Tibial nerve (tissue), 4 donors: ENCODE measurements around the gene FAM120C. TPM values are rescaled to one million over a fixed set of nuclear protein-coding genes. Genes with fewer than 3 reads are reported as not detected.

ENCODE experiments used
- DNase-seq, 2 donors: peaks; one replicate each; pipeline ENCODE4 v3.0.0-alpha.2; 2019; ENCODE audit warnings: low spot score in 2 of 2
- H3K27ac ChIP-seq, 4 donors: fragments of 200-600 bp; sonication (generic) in 3 of 4; one replicate each; pipeline ENCODE4 v1.5.1; 2017 to 2019; ENCODE audit warnings: mild to moderate bottlenecking in 1 of 4
- H3K27me3 ChIP-seq, 2 donors: fragments of 200-600 bp; sonication (generic) in 1 of 2; one replicate each; pipeline versions ENCODE4 v1.5.1 to v1.6.0; 2017 to 2019
- H3K36me3 ChIP-seq, 3 donors: fragments of 200-600 bp; sonication (generic); one replicate each; pipeline ENCODE4 v1.5.1; 2018 to 2019
- H3K4me1 ChIP-seq, 4 donors: fragments of 200-600 bp; sonication (generic) in 3 of 4; one replicate each; pipeline ENCODE4 v1.5.1; 2017 to 2019
- H3K4me3 ChIP-seq, 4 donors: fragments of 200-600 bp; sonication (generic) in 3 of 4; one replicate each; pipeline ENCODE4 v1.5.1; 2017 to 2019; ENCODE audit warnings: mild to moderate bottlenecking in 1 of 4, moderate library complexity in 1 of 4
- H3K9me3 ChIP-seq, 4 donors: fragments of 200-600 bp; sonication (generic) in 3 of 4; one replicate each; pipeline ENCODE4 v1.5.1; 2017 to 2019
- EP300 ChIP-seq, 2 donors: sonication (generic); formaldehyde crosslinking; IDR thresholded peaks; one replicate each; pipeline ENCODE4 v1.6.1; 2017; ENCODE audit warnings: antibody characterized with exemption in 2 of 2, mild to moderate bottlenecking in 1 of 2
- POLR2A ChIP-seq, 2 donors: fragments of 450-650 bp; IDR thresholded peaks; one replicate each; pipeline ENCODE4 v1.6.1; 2017; ENCODE audit warnings: antibody characterized with exemption in 2 of 2, mild to moderate bottlenecking in 2 of 2, moderate library complexity in 2 of 2
- WGBS, 2 donors: methylation state at CpG; one replicate each; pipeline ENCODE4 v1.1.5; 2018; 5-methylcytosine and 5-hydroxymethylcytosine counted together
- small RNA-seq: library from RNA; depleted of rRNA; stranded (forward); fragments of <200 nt; gene quantifications from one replicate; pipeline ENCODE3, GENCODE V24; 2016
- total RNA-seq, 4 donors: library from RNA; depleted of rRNA; stranded (reverse); fragments of >200 nt; gene quantifications; one replicate each; pipeline ENCODE4 v1.1.0, GENCODE V29; 2016
- TF ChIP-seq, protein P1 (sequence below), 5 experiments: fragments of 200-600 bp in 3 of 5; fragments of 450-650 bp in 2 of 5; sonication (generic) in 3 of 5; IDR thresholded peaks; one replicate each; pipeline ENCODE4 v1.5.1; 2016 to 2019; ENCODE audit warnings: antibody characterized with exemption in 5 of 5, mild to moderate bottlenecking in 3 of 5, moderate library complexity in 2 of 5

FAM120C gene
- total RNA-seq, 4 donors from 2014 or later = 12.3 to 21.6 (median 17.4) TPM

- no peaks in the 10 kb centered on the region for H3K9me3 ChIP-seq
- no peaks in the 10 kb centered on the region for H3K27me3 ChIP-seq
- no peak overlapping the region for H3K27ac ChIP-seq
- no peak for DNase-seq
- TF ChIP-seq EP300 (IDR thresholded peaks at IDR 0.05) (no peak), POLR2A (IDR thresholded peaks at IDR 0.05) (no peak)
- TF ChIP-seq, protein P1, sequence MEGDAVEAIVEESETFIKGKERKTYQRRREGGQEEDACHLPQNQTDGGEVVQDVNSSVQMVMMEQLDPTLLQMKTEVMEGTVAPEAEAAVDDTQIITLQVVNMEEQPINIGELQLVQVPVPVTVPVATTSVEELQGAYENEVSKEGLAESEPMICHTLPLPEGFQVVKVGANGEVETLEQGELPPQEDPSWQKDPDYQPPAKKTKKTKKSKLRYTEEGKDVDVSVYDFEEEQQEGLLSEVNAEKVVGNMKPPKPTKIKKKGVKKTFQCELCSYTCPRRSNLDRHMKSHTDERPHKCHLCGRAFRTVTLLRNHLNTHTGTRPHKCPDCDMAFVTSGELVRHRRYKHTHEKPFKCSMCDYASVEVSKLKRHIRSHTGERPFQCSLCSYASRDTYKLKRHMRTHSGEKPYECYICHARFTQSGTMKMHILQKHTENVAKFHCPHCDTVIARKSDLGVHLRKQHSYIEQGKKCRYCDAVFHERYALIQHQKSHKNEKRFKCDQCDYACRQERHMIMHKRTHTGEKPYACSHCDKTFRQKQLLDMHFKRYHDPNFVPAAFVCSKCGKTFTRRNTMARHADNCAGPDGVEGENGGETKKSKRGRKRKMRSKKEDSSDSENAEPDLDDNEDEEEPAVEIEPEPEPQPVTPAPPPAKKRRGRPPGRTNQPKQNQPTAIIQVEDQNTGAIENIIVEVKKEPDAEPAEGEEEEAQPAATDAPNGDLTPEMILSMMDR (IDR thresholded peaks at IDR 0.05) = no peak
- H3K36me3 ChIP-seq = peaks cover 0 to 30% (median 0%) of the 10 kb centered on the region in 3 donors
- H3K4me1 ChIP-seq = no peaks in the 10 kb centered on the region
- WGBS, 2 donors = 92 to 96% methylated on average over 5 of the region's 5 CpGs
- no peak overlapping the region for H3K4me3 ChIP-seq
These were observed 158.7 kb downstream of the FAM120C start for GRCh38 chrX:54024350-54024749.

Small RNAs within 50 kb of the gene (small RNA-seq; reads per million reads assigned to genes)
- not detected for gene AL589872.1

Other genes with a start within 250 kb of the FAM120C start
- 10 to 100 TPM; 34.9 to 63.1 (median 60.5) TPM for gene PHF8, start 138.8 kb downstream of the FAM120C start, total RNA-seq
- gene WNK3, start 174.8 kb upstream of the FAM120C start, total RNA-seq = 1 to 10 TPM; 1.8 to 2.2 (median 2.0) TPM